Ramos (cell line): ENCODE measurements around the gene TTC27.
"Not testable (repeated sequence)": the region's sequence is repeated elsewhere in the genome, so short reads cannot be mapped to it uniquely, and the experiment has no call there.

Experiments used
- in situ Hi-C: fragments of 300-500 bp; cut with MboI; formaldehyde crosslinking; loops from one replicate; pipeline ENCODE4 v1.14.3; 2022; ENCODE audit warnings: low sequenced_read_pairs; ENCODE audit not compliant: unreplicated experiment

TTC27 gene

GRCh38 chr2:32838949-32839348 lies 211.1 kb downstream of the TTC27 start:
- in situ Hi-C loops = no loop called here

- in situ Hi-C loops = no loop called here
These were observed 214.4 kb downstream of the TTC27 start for GRCh38 chr2:32841931-32842898.

DNA sequence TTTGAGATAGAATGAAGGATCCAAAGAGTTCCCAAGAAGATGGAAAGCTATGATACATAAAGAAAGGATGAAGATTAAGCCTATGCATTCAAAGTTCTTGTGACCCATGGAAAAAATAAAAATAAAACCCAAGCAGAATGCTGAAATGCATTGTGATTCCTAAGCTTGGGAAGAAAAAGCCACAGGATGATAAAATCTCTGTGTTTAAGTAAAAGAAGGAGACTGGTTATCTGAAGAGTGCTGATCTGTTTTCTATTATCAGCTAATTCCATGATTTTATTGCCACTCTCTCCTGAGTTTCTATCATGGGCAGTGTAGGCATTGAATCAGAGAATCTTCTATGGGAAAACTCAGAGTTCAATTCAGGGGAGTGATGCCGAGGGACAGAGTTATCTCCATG lies 215.8 kb downstream of the TTC27 start:
- in situ Hi-C loops = no loop called here

- in situ Hi-C loops = no loop called here
These were observed 216.4 kb downstream of the TTC27 start for GRCh38 chr2:32844253-32844652.

DNA sequence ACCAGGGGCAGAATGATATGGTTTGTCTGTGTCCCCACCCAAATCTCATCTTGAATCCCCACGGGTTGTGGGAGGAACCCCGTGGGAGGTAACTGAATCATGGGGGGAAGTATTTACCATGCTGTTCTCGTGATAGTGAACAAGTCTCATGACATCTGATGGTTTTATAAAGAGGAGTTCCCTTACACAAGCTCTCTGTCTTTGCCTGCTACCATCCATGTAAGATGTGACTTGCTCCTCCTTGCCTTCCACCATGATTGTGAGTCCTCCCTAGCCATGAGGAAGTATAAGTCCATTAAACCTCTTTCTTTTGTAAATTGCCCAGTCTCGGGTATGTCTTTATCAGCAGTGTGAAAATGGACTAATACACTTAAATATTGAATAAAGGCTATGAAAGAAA lies 218.4 kb downstream of the TTC27 start:
- in situ Hi-C loops = not testable (repeated sequence)

DNA sequence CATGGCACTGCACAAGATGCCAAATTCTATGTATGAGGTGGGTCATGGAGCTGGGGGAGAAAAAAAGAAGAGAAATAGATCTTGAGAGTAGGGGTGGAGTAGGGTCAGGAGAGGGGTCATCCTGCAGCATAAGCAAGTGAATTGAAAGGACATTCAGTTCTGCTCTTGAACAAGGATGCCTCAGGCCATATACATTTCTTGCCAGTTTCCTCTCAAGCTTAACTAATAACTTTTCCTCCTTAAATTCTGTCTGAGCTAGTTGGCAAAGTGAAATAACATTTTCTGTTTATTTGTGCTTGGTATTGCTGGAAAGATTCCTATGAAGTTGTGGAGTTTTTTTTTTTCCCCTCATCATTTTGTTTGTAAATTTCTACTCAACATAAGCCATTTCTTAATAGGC lies 219.9 kb downstream of the TTC27 start:
- in situ Hi-C loops = no loop called here

- in situ Hi-C loops = no loop called here
These were observed 221.8 kb downstream of the TTC27 start for GRCh38 chr2:32849456-32850194.

DNA sequence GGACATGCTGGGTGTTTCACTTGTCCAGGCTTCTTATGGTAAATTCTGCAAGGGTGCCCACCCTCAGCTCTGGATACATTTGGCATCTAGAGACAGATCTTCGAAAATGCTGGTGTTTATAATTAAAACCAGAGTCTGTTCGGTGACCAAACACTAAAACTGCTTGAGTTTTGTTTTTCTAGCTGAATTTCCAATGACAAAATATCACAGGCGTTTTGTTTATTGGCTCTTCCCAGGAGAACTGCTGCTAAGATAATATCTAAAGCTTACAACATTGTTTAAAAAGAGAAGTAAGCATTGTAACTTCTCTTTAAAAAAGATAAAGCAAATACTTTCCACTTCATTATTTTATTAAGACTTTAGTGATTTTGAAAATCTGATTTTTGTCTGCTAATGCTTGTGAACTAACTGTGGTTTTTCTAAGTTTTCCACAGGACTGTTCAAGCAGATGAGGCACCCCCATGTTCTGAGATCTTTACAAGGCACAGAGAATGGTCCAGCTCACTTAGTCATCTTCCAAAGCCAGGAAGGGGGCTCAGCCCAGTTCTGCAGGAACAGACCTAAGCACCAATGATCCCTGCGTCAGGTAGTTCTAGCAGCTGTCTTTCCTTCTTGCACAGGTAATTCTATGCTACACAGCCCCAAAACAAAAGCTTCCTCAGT lies 224.1 kb downstream of the TTC27 start:
- in situ Hi-C loops = no loop called here

GRCh38 chr2:32852856-32853255 lies 225.0 kb downstream of the TTC27 start:
- in situ Hi-C loops = no loop called here

DNA sequence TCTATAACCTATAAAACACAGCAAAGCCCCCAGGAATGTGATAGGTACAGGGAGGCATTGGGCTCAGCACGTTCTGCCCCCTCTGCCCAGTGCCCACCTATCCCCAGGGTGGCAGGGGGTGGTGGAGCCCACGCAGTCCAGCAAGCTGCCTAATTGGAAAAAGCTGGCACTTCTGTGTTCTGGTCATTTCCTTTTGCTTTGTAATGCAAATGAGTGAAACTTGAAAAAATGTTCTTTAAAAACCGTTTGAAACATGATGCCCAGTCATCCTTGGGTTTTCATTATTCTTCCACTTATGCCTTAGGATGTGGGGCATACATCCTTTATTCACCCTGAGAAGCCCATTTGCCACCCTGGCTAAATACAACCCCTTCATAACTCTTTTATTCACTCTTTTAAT lies 229.0 kb downstream of the TTC27 start:
- in situ Hi-C loops = no loop called here

DNA sequence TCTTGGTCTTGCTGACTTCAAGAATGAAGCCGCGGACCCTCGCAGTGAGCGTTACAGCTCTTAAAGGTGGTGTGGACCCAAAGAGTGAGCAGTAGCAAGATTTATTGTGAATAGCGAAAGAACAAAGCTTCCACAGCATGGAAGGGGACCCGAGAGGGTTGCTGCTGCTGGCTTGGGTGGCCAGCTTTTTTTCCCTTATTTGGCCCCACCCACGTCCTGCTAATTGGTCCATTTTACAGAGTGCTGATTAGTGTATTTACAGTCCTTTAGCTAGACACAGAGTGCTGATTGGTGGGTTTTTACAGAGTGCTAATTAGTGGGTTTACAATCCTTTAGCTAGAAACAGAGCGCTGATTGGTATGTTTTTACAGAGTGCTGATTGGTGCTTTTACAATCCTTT lies 230.9 kb downstream of the TTC27 start:
- in situ Hi-C loops = no loop called here

DNA sequence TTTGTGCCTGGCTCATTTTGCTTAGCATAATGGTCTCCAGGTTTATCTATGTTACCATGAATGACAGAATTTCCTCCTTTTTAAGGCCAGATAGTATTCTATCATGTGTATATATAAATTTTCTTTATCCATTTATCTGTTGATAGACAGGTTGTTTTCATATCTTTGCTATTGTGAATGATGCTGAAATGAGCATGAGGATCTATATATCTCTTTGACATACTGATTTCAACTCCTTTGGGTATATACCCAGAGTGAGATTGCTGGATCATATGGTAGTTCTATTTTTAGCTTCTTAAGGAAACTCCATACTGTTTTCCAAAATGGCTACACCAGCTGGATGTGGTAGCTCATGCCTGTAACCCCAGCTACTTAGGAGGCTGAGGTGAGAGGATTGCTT lies 232.5 kb downstream of the TTC27 start:
- in situ Hi-C loops = no loop called here

- in situ Hi-C loops = no loop called here
These were observed 234.6 kb downstream of the TTC27 start for GRCh38 chr2:32862269-32863055.

DNA sequence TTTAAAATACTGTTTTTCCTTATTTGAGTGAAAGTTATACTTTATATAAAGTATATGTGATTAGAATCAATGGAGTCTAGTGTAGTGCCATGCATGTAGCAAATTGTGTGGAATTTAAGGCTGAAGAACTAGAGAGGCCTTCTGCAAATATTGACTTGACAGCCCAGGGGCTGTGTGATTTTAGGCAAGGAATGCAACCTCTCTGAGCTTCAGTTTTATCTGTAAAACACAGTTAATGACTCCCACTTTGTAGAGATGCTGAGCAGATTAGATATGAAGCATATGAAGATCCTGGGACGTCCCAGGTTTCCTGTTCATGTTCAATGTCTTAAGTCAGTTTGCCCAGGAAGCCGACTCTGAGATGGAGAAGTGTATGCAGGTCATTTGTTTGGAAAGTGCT lies 235.5 kb downstream of the TTC27 start:
- in situ Hi-C loops = no loop called here

- in situ Hi-C loops = no loop called here
These were observed 236.0 kb downstream of the TTC27 start for GRCh38 chr2:32863803-32864202.

DNA sequence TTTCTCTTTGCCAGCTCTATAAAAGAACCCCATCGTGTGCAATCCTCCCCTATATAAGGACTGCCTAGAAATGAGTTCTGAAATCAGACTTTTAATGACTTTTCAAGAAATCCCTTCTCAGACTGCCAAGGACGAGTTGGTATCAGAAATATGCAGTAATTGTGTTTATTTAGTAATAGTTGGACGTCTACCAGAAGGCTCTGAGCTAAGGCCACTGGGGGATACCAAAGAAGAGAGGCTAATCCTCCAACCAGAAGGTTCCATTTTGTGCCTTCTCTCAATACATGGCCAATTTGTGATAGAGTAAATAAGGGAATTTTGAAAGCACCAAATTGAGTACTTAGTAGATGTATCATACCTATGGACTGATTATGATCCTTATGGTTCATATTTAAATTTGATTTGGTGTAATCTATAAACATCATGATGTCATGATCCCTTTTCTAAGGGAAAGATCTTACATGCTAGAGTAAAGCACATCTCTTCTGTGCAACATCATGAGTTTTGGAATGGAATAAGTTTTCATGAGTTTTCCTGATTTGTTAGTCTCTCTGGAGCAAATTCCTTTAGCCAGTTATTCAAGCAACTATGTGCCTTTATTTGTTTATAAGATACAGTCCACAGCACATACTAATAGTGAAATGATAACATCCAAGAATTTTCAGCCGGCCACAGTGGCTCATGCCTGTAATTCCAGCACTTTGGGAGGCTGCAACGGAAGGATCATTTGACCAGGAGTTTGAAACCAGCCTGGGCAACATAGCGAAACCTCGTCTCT lies 236.7 kb downstream of the TTC27 start:
- in situ Hi-C loops = no loop called here

GRCh38 chr2:32865399-32866068 lies 237.7 kb downstream of the TTC27 start:
- in situ Hi-C loops = no loop called here

DNA sequence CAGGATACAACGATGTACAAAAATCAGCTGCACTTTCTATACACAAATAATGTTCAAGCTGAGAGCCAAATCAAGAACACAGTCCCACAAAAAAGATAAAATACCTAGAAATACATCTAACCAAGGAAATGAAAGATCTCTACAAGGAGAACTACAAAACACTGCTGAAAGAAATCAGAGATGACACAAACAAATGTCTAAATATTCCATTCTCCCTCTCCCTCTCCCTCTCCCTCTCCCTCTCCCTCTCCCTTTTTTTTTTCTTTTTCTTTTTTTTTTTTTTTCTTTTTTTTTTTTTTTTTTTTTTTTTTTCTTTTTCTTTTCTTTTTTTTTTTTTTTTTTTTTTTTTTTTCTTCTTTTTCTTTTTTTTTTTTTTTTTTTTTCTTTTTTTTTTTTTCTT lies 238.6 kb downstream of the TTC27 start:
- in situ Hi-C loops = not testable (repeated sequence)
